Thymus (tissue), 11 donors: ENCODE results near the gene PTPN3. TPM values are rescaled to one million over a fixed set of nuclear protein-coding genes. Genes with fewer than 3 reads are reported as not detected.

ENCODE experiments used
- DNase-seq, 9 donors: peaks; one replicate each; pipeline ENCODE4 v3.0.0-alpha.2; 2013; ENCODE audit warnings: low spot score in 9 of 9, low read depth in 6 of 9, missing footprints in 1 of 9
- H3K27ac ChIP-seq, 2 donors: one replicate each; pipeline ENCODE4 v1.5.1; 2013; ENCODE audit warnings: control low read depth in 1 of 2, low read depth in 1 of 2, low read length in 1 of 2, mild to moderate bottlenecking in 1 of 2, moderate library complexity in 1 of 2
- H3K27me3 ChIP-seq, 2 donors: one replicate each; pipeline ENCODE4 v1.5.1; 2013; ENCODE audit warnings: low read length in 1 of 2; ENCODE audit not compliant: control insufficient read depth in 2 of 2, insufficient read depth in 1 of 2
- H3K36me3 ChIP-seq, 2 donors: one replicate each; pipeline ENCODE4 v1.5.1; 2013; ENCODE audit warnings: low read length in 1 of 2, mild to moderate bottlenecking in 1 of 2, moderate library complexity in 1 of 2; ENCODE audit not compliant: control insufficient read depth in 2 of 2, insufficient read depth in 2 of 2
- H3K4me1 ChIP-seq, 2 donors: one replicate each; pipeline ENCODE4 v1.5.1; 2013; ENCODE audit warnings: low read length in 2 of 2; ENCODE audit not compliant: control insufficient read depth in 2 of 2, insufficient read depth in 2 of 2
- H3K4me3 ChIP-seq, 2 donors: one replicate each; pipeline ENCODE4 v1.5.1; 2013; ENCODE audit warnings: low read length in 2 of 2, control low read depth in 1 of 2, mild to moderate bottlenecking in 1 of 2
- H3K9me3 ChIP-seq, 2 donors: one replicate each; pipeline ENCODE4 v1.5.1; 2013; ENCODE audit warnings: low read length in 1 of 2, mild to moderate bottlenecking in 1 of 2; ENCODE audit not compliant: control insufficient read depth in 2 of 2, insufficient read depth in 1 of 2
- WGBS: extraction: QIAGEN DNeasy Blood & Tissue Kit; methylation state at CpG from one replicate; pipeline ENCODE4 v1.1.7; 2013; 5-methylcytosine and 5-hydroxymethylcytosine counted together
- polyA plus RNA-seq: library from polyadenylated mRNA; stranded (reverse); fragments of 200-250 nt; gene quantifications from one replicate; pipeline ENCODE4 v1.2.3, GENCODE V29; 2013
- total RNA-seq: library from RNA; stranded (reverse); fragments of 120-200 nt; gene quantifications from one replicate; pipeline ENCODE4 v1.2.4, GENCODE V29; 2013
- donor health status: healthy.

Gene PTPN3
- total and polyA plus RNA-seq, 2 donors: 2.8 to 9.5 TPM

DNA sequence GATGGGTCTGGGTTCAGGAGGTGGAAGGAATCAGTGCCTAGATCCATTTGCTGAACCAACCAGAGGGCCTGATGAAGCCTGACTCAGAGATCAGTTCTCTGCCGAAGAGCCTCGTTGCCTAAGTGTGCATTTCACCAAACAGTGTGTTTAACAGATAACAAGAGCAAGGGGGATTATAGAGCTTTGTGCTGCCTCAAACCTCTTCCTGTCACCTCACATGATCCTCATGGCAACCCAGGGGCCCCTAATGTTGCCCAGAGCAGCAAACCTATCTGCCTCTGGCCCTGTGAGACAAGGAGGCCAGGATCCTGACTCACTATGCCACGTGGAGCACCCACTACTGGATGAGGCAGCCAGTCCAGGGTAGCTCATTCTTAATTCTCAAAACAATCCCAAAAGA is 110.9 kb downstream of the PTPN3 start:
- H3K36me3 ChIP-seq: no peaks in the 10 kb centered on the region
- no peak for DNase-seq
- no peak overlapping the region for H3K27ac ChIP-seq
- H3K4me1 ChIP-seq: no peaks in the 10 kb centered on the region
- H3K4me3 ChIP-seq: no peak overlapping the region
- H3K27me3 ChIP-seq: no peaks in the 10 kb centered on the region
- WGBS: 70% methylated on average over 3 of the region's 3 CpGs
- no peaks in the 10 kb centered on the region for H3K9me3 ChIP-seq

DNA sequence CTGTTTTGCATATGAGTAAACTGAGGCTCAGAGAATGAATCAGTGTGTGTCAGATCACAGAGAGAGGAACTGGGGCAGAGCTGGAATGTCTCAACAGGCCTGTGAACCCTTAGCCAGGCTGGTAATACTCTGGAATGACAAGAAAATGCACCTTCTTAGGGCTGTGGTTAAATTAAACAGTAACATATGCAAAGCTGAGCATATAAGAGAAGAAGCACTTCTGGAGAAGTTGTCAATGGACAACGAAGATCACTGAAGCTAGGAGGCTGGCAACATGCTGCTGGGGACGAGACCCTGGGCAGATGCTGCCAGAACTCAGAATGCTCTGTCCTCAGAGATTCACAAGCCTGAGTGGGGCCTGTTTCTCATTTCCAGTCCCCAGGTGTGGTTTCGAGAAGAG is 112.6 kb downstream of the PTPN3 start:
- Histone ChIP-seq H3K9me3 (no peaks in the 10 kb centered on the region), H3K4me3 (no peak overlapping the region), H3K27me3 (no peaks in the 10 kb centered on the region), H3K27ac (no peak overlapping the region), H3K4me1 (no peaks in the 10 kb centered on the region), H3K36me3 (no peaks in the 10 kb centered on the region)
- no peak for DNase-seq
- WGBS: 90% methylated on average over 3 of the region's 3 CpGs

DNA sequence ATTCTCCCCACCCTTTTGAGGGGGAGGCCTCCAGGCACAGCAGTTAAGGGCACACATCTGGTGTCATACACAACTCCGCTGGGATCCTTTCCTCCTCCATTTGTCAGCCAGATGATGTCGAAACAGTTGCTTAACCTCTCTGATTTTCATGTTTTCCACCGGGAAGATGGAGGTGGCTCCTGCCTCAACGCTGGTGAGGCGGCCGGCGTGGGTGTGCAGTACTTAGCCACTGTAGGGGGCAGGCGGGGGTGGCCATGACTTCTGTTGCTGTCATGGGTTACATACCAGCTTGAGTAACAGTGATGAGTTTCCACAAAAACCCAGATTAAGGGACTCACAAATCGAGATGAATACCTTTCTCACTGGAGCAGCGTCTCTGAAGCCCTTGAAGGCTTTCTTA is 114.2 kb downstream of the PTPN3 start:
- Histone ChIP-seq H3K4me1 (no peaks in the 10 kb centered on the region), H3K4me3 (no peak overlapping the region), H3K36me3 (no peaks in the 10 kb centered on the region), H3K27ac (no peak overlapping the region), H3K27me3 (no peaks in the 10 kb centered on the region), H3K9me3 (no peaks in the 10 kb centered on the region)
- DNase-seq: no peak
- WGBS: 93% methylated on average over 10 of the region's 10 CpGs

DNA sequence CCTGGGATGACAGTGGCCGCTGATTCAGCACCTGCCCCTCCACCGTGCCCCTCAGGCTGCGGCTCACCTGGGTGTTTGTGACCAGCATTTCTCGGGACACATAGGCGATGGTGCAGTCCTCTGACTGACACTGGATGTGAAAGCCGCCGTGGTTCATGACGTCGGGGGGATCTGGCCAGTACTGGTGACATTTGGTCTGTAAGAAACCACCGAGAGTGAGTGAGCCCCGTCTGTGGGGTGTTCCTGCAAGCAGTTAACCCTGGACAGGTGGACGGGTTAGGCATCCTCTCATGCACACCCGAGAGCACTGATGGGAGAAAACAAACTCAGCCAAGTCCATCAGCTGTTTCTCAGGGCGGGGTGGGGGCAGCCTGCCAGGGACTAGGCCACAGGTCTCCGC is 114.8 kb downstream of the PTPN3 start:
- no peak for DNase-seq
- Histone ChIP-seq H3K27me3 (no peaks in the 10 kb centered on the region), H3K36me3 (no peaks in the 10 kb centered on the region), H3K27ac (no peak overlapping the region), H3K4me3 (no peak overlapping the region), H3K4me1 (no peaks in the 10 kb centered on the region), H3K9me3 (no peaks in the 10 kb centered on the region)
- 94% methylated on average over 15 of the region's 15 CpGs for WGBS

DNA sequence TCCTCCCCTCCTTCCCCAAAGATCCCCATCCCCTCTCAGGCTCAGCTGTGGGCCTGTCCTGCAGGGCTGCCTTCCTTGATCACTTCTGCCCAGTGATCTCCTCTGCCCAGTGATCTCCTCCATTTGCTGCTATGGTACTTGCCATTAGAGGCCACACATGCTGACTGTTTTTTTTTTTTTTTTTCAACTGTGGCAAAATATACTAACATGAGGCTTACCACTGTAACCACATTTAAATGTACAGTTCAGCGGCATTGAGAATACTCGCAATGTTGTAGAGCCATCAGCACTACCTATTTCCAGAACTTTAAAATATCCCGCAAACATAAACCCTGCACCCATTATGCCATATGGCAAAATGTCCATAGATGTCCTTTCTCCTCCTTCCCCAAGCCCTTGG is 115.5 kb downstream of the PTPN3 start:
- Histone ChIP-seq H3K9me3 (no peaks in the 10 kb centered on the region), H3K27me3 (no peaks in the 10 kb centered on the region), H3K36me3 (no peaks in the 10 kb centered on the region), H3K27ac (no peak overlapping the region), H3K4me1 (no peaks in the 10 kb centered on the region), H3K4me3 (no peak overlapping the region)
- WGBS: 91% methylated on average over 3 of the region's 3 CpGs
- no peak for DNase-seq

DNA sequence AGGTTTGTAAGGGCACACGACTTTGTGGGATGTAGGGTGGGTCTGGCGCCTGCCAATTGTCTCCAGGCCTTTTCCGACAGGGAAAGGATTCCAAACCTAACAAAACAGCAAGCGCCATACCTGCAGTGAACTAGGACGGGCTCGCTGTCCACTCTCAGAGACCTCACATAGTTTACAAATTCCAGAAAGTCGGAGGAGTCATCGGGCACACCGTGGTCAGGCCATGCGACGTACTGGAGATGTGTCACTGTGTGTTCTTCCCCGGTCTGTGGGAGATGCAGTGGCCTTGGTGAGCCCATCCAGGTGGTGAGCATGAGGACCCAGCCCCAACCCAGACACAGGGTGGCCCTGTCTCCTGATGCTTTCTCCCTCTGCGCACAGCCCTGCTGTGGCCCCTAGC is 115.9 kb downstream of the PTPN3 start:
- no peaks in the 10 kb centered on the region for H3K9me3 ChIP-seq
- H3K4me3 ChIP-seq: no peak overlapping the region
- DNase-seq: no peak
- WGBS: 96% methylated on average over 13 of the region's 13 CpGs
- H3K27me3 ChIP-seq: no peaks in the 10 kb centered on the region
- H3K27ac ChIP-seq: no peak overlapping the region
- no peaks in the 10 kb centered on the region for H3K36me3 ChIP-seq
- H3K4me1 ChIP-seq: no peaks in the 10 kb centered on the region

DNA sequence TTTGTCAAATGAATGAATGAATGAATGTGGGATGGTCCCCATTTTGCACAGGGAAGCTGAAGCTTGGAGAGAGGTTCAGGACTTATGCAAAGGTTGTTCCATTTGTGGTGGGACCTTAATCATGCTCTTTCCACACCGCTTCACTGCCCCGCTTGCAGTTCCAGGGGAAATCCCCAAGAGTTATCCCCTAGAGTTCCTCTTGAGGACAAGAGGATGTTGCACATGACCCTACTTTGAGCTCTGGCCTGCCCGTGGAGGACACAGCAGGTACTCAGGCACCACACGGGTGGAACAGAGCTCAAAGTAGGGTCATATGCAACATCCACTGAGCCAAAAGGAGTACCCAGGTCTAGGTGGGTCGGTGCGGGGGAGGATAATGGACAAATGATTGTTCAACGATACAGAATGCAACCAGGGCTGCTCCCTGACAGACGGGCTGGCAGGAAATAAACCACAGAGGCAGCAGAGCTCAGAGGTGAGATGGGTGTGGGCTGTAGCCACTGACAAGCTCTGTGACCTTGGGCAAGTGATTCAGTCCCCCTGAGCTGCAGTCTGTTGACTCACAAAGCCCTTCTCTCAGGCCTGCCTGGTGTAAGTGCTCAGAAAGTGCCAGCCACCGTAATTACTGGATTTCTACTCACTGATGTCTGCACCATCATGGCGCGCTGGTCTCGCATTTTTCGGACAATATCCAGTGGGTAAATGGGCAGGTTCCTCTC is 116.9 kb downstream of the PTPN3 start:
- Histone ChIP-seq H3K4me3 (no peak overlapping the region), H3K27me3 (no peaks in the 10 kb centered on the region), H3K9me3 (no peaks in the 10 kb centered on the region), H3K27ac (no peak overlapping the region), H3K4me1 (no peaks in the 10 kb centered on the region), H3K36me3 (no peaks in the 10 kb centered on the region)
- DNase-seq: no peak
- WGBS: 89% methylated on average over 13 of the region's 13 CpGs

DNA sequence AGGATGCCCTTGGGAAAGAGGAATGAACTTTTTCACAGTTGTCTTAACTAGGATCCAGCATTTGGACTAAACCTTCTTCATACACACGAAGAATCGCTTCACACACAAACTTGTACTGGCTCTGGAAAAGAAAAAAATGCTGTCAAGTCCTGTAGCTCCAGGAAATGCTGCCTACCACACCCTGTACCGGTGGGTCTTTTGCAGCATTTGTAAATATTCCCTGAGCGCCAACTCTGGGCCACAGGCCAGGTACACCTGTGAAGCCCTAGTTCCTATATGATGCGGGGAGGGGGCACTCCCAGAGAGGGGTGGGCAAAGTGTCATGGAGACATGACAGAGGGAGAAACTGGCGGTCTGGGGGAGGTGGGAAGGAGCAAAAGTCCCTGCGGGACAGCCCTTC is 118.6 kb downstream of the PTPN3 start:
- Histone ChIP-seq H3K4me1 (no peaks in the 10 kb centered on the region), H3K9me3 (no peaks in the 10 kb centered on the region), H3K27ac (no peak overlapping the region), H3K4me3 (no peak overlapping the region), H3K36me3 (no peaks in the 10 kb centered on the region), H3K27me3 (no peaks in the 10 kb centered on the region)
- 91% methylated on average over 7 of the region's 7 CpGs for WGBS
- DNase-seq: no peak

DNA sequence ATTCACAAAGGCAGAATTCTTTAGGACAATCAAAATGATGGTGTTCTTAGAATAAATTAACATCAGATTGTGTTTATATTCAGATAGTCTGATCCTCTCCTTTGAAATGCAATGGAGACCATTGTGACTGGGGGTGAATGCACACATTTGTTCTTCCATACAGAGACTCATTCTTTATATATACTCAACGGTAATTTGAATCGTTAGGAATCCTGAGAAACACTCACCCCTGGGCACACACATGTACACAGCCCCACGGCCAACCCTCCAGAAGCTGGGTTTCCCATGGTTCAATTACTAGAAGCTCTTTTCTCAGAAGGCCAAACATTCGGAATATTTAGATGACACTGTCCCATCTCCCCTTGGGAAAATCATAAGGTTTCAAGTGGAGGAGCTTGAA is 119.8 kb downstream of the PTPN3 start:
- 97% methylated on average over 4 of the region's 4 CpGs for WGBS
- no peaks in the 10 kb centered on the region for H3K9me3 ChIP-seq

More for the DNA sequence above, 119.8 kb downstream of the PTPN3 start:
- Histone ChIP-seq H3K27ac (no peak overlapping the region), H3K36me3 (no peaks in the 10 kb centered on the region), H3K4me1 (no peaks in the 10 kb centered on the region), H3K4me3 (no peak overlapping the region), H3K27me3 (no peaks in the 10 kb centered on the region)
- no peak for DNase-seq
